RCC 7860 (cell line): ENCODE results near the gene ZEB1.
"Not testable (repeated sequence)": the region's sequence is repeated elsewhere in the genome, so short reads cannot be mapped to it uniquely, and the experiment has no call there.

Experiments
- DNase-seq: peaks from one replicate; pipeline ENCODE4 v3.0.0-alpha.2; 2015; ENCODE audit warnings: low spot score
- FAIRE-seq: peaks from 2 replicates; lab custom pipeline; 2012; peaks lifted over from hg19 to GRCh38; lab: Jason Lieb, UNC

ZEB1 gene

GRCh38 chr10:31413325-31413724 is 94.3 kb downstream of the ZEB1 start:
- peak; percentile 20 for FAIRE-seq
- DNase-seq, result peak; percentile 31

DNA sequence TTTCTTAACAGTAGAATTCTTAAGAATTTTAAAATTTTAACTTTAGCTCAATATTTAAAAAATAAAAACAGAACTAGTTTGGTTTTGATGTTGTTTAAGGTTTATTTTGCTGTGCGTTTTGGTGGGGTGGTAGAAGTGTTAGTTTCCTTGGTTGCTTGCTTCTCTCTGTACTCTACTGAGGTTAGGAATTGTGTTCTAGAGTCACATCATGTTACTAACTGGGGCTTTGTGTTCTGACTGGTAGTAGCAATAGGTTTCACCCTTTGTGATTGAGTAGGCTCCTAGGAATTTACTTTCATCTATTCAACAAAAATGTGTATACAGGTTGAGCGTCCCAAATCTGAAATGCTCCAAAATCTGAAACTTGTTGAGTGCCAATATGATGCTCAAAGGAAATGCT is 99.5 kb downstream of the ZEB1 start:
- DNase-seq (no peak), FAIRE-seq (no peak)

GRCh38 chr10:31419394-31420063 is 100.5 kb downstream of the ZEB1 start:
- peak; percentile 80 for FAIRE-seq

GRCh38 chr10:31421322-31421721 is 102.3 kb downstream of the ZEB1 start:
- DNase-seq (no peak), FAIRE-seq (no peak)

More at GRCh38 chr10:31419394-31420063, 100.5 kb downstream of the ZEB1 start:
- DNase-seq, result peak; percentile 30

DNA sequence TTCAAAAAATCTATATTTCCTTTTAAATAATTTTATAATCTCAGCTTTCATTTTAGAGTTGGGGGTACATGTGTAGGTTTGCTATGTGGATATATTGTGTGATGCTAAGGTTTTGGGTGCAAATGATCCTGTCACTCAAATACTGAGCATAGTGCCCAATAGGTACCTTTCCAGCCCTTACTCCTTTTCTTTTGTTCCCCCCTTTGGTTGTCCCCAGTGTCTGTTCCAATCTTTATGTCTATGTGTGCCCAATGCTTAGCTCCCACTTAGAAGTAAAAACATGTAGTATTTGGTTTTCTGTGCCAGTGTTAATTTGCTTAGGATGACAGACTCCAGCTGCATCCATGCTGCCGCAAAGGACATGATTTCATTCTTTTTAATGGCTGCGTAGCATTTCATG is 103.6 kb downstream of the ZEB1 start:
- no peak for DNase-seq
- FAIRE-seq, result no peak

GRCh38 chr10:31424473-31424872 is 105.5 kb downstream of the ZEB1 start:
- DNase-seq, result no peak
- no peak for FAIRE-seq

DNA sequence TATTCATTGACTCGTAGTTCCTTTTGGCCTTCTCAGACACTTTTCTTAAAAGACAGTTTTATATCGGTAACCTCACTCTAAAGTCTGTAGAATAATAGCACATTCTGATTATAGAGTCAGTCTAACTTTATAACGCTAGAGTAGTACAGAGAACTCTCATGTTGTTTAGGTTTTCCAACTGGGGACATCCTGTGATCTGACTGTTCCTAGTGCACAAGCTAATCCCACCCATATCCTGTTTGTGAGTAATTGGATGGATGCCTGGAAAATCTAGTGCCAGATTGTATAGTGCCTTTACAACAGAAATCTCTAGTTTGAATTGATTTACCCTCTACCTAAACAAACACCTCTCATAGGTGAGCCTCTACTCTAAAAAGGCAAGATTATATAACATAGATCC is 107.4 kb downstream of the ZEB1 start:
- peak; percentile 52 for DNase-seq
- FAIRE-seq, result peak; percentile 72

DNA sequence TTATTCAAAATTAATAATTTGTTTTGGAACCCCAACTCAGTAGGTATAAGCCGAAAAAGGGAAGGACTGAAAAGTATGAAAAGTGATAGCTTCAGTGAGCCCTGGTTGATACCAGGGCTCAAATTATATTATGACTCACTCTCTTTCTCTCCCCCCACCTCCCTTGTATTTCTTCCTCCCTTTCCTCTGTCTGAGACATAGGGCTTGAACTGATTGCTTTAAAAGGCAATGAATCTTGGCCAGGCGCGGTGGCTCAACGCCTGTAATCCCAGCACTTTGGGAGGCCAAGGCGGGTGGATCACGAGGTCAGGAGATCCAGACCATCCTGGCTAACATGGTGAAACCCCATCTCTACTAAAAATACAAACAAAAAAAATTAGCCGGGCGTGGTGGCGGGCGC is 108.3 kb downstream of the ZEB1 start:
- FAIRE-seq, result not testable (repeated sequence)
- DNase-seq, result peak; percentile 26

- DNase-seq, FAIRE-seq: not testable (repeated sequence)
Observed at GRCh38 chr10:31428499-31428898, 109.5 kb downstream of the ZEB1 start.

GRCh38 chr10:31431021-31431420 is 112.0 kb downstream of the ZEB1 start:
- DNase-seq (no peak), FAIRE-seq (no peak)

- FAIRE-seq, result no peak
- no peak for DNase-seq
Observed at GRCh38 chr10:31437959-31438358, 118.9 kb downstream of the ZEB1 start.

GRCh38 chr10:31451766-31452165 is 132.8 kb downstream of the ZEB1 start:
- FAIRE-seq, result no peak

DNA sequence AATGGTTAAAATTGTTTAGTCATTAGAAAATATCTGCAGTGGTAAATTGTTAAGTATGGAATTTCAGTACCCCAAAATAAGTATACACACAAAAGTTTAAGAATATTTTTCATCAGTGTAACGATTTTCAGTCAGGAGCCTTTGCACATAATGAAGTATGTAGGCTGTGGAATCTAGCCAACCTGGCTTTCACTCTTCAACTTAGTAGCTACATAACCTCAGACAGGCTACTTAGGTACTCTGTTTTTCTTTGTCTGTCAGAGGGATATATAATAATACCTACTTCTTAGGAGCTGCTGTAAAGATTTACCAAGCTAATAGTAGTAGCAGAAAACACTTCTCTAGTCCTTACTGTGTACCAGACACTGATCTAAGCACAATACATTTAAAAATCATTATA is 137.5 kb downstream of the ZEB1 start:
- DNase-seq, result no peak
- no peak for FAIRE-seq

More at GRCh38 chr10:31451766-31452165, 132.8 kb downstream of the ZEB1 start:
- no peak for DNase-seq

DNA sequence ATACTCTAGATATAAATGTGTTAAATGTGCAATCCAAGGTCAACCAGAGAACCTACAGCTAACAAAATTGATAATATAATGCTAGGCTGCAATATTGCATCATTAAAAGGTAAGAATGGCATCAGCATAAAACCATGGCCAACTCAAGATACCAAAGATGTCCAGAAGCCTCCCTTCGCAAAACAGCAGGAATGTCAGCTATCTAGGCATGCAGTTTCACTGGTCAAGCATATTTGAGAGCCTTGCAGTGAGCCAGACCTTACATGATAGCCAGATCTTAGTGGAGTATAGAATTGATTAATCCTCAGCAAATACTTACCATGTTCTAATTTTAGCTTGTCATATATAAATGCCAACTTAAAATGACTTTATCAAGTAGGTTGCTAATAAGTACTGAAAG is 138.8 kb downstream of the ZEB1 start:
- DNase-seq (no peak), FAIRE-seq (no peak)

- FAIRE-seq, result no peak
Observed at GRCh38 chr10:31458974-31459373, 140.0 kb downstream of the ZEB1 start.

DNA sequence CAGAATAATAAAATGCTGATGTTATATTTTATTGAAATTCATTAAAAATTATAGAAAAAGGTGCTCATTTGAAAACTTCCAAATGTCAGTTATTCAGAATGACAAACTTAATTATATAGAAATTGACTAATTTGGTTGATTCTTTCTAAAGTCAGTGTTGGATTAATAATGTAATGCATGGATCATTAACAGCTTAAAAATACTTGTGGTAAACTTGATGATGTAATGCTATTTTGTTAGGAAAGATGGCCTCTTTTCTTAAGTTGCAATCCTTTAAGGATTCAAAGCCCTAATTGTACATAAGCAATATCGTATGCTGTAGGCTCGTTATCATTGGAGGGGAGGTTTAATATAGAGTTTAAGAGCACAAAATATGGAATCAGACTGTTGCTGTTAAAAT is 141.2 kb downstream of the ZEB1 start:
- FAIRE-seq, result peak; percentile 46
- no peak for DNase-seq

More at GRCh38 chr10:31458974-31459373, 140.0 kb downstream of the ZEB1 start:
- DNase-seq, result no peak

DNA sequence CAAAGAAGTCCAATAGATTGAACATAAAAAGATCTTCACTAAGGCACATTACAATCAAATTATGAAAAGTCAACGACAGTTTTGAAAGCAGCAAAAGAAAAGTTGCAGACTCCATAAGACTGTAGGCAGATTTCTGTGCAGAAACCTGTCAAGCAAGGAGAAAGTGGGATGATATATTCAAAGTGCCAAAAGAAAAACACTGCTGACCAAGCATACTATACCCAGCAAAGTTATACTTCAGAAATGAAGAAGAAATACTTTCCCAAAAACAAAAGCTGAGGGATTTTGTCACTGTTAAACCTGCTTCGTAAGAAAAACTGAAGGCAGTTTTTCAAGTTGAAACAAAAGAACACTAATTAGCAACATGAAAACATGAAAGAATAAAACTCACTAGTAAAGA is 145.5 kb downstream of the ZEB1 start:
- no peak for FAIRE-seq

GRCh38 chr10:31466313-31466712 is 147.3 kb downstream of the ZEB1 start:
- no peak for FAIRE-seq

More for the DNA sequence above, 145.5 kb downstream of the ZEB1 start:
- no peak for DNase-seq

DNA sequence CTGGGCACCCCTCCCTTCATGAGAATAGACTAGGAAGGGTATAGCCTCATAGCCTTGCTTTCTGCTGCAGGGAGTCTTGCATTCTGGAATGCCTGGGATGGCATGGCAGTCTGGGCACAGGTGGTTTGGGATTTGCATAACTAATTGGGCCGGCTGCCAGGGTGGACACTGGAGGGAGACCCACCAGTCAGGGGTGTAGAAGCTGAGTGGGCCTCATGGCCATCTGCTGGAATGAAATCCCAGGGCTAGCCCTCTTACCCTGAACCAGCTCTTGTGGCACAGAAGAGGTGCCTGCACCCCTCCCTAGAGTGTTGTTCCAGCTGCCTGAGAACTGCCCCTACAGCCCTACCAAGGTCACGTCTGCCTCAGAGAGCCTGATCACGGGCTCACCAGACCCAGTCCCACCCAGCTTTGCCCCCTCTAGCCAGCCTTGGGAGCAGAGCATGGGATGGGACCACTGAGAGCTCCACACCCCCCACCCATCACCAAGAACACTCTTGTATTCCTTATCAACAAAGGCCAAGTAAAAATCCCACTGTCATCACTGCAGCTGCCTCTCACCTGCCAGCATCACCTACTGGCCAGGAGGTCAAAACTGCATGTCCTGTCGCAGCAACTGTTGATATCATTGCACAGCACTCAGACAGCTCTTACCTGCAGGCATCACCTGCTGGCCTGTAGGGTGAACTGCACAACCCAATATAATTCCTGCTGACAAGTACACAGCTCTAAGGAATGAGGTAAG is 148.9 kb downstream of the ZEB1 start:
- DNase-seq (no peak), FAIRE-seq (no peak)

More at GRCh38 chr10:31466313-31466712, 147.3 kb downstream of the ZEB1 start:
- no peak for DNase-seq

- DNase-seq, result no peak
- FAIRE-seq, result no peak
Observed at GRCh38 chr10:31468536-31468859, 149.5 kb downstream of the ZEB1 start.

DNA sequence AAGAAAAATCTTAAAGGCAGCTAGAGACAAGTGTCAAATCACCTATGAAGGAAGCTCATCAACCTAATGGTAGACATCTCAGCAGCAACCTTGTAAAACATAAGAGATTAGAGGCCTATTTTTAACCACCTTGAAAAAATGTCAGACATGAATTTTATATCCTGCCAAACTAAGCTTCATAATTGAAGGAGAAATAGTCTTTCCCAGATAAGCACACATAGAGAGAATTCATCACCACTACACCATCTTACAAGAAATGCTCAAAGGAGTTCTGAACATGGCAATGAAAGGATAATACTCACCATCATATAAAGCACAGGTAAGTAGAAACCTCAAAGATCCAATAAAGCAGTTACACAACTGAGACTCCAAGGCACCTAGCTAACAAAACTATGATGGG is 156.5 kb downstream of the ZEB1 start:
- no peak for DNase-seq
- no peak for FAIRE-seq

GRCh38 chr10:31476088-31476487 is 157.1 kb downstream of the ZEB1 start:
- DNase-seq (no peak), FAIRE-seq (no peak)
